ENCODE data around the gene KIAA0319L.

KIAA0319L gene

DNA sequence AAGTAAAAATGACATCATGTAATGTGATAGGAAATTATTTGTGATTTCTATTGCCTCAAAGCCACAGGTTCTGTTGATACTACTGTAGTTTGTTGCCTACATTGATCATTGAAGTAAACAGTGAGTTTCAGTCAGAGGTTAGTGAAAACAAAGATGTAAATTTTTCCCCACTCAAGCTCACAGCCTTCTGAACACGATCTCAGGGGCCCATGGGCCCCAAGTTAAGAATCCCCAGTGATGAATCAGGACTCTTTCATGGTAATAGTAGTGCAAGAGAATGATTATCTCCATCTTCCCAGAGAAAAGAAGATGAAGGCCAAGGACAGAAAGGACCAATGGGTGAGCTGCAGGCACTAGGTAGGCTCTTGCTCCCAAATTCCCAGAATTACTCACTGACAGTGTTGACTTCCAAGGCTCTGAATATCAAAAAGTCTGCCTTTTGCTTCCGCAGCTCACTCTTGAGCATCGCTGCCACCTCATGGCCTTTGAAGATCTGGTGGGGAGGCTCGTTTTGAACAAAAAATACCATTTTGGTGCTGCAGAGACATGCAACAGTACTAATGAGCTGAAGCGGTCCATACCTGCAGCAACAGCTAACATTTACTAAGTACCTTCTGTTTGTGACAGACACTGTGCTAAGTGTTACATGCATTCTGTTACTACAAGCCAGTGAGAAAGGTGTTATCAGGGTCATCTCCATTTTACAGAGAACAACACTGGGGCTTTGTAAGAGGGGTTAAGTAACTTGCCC, 113.3 kb downstream of the KIAA0319L start:
- DNase-seq (ENCODE audit: low spot score): no peak

DNA sequence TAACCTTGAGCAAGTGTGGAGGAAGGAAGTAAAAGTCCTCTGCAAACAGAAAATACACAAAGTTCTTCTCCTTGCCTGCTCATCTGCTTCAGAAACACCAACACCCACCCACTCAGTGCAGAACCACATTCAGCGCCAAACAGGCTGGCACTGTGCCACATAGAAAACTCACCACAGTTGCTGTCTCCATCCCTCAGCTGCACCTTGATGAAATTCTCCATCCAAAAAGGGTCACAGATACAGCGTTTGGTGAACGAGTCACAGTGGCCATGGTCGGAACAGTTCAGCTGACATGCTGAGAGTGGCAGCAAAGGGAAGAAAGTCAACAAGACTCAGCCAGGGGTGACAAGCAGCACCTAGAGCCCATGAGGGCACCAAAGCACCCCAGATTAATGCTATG, 114.5 kb downstream of the KIAA0319L start:
- no peak for DNase-seq (ENCODE audit: low spot score)

DNA sequence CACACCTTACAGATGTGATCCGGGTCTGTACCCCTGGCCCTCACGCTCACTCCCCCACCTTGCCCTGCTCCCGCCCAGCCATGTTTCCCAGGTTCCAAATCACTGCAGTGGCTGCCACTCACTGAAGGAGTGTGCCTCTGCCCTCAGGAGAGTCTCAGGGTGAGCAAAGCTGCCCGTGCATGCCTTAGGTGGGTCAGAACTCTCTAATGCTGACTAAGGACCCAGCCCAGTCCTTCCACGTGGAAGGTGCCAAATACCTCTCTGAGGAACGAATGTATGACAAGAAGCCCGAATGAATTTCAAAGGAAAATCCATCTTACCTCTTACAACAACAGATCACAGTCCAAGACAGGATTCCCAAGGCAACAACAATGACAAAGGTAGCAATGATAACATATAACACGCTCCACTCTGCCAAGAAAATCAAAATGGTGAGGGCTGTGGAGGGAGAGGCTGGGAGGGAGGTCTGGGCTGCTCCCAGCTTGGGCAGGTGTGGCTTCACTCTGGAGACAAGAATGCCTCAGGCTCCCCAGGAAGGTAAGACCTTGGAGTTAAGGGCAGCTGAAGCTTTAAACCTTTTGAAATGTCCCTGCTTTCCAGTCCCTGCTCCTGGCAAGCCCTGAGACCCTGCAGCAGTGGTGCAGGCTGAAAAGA, 115.2 kb downstream of the KIAA0319L start:
- DNase-seq (ENCODE audit: low spot score): no peak

DNA sequence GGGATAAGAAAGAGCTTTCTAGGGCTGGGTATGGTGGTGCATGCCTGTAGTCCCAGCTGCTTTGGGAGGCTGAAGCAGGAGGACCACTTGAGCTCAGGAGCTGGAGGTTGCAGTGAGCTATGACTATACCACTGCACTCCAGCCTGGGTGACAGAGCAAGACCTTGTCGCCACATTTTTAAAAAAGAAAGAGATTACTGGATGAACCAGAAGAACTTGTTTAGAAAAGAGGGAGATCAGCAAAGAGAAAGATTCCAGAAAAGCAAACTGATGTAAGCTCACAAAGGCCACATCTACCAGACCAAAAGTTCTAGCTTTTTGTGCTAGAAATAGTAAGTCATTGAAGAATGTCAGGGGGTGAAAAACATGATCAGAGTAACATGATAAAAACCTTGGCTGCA, 117.6 kb downstream of the KIAA0319L start:
- DNase-seq (ENCODE audit: low spot score): no peak

DNA sequence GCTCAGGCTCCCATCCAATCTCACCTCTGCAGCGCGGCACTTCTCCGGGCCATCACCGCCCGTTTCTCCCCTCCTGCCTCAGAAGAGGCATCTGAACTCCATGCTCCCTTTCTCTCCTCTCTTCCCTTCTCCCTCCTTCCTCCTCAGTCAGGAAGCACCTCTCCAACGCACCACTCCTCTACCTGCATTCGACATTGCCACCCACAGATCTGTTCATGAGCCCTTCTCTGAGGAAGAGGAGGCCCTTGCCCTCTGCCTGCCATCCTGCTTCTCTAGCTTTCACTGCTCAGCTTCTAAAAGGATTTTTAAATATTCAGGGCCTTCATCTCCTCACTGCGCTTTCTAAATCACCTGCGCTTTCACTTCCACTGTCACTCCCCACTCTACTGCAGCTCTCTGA, 120.0 kb downstream of the KIAA0319L start:
- DNase-seq (ENCODE audit: low spot score): no peak

DNA sequence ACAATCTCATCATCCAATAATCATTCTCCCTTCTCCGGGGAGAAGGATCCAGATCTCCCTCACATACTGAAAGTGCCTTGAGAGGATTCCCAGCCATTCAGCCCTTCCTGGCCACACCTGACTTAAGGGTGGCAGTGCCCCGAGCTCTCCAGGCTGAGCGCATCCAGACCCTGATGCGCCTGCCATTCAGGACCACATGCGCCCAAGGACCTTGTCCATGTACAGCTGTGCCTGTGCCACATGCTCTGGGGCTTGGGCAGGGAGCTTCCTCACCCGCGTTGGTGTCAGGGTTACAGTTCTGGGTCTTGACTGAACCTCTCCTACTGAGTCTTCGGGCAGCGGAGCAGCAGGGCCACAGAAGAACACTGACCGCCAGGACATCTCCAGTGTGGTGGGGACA, 121.1 kb downstream of the KIAA0319L start:
- no peak for DNase-seq (ENCODE audit: low spot score)

DNA sequence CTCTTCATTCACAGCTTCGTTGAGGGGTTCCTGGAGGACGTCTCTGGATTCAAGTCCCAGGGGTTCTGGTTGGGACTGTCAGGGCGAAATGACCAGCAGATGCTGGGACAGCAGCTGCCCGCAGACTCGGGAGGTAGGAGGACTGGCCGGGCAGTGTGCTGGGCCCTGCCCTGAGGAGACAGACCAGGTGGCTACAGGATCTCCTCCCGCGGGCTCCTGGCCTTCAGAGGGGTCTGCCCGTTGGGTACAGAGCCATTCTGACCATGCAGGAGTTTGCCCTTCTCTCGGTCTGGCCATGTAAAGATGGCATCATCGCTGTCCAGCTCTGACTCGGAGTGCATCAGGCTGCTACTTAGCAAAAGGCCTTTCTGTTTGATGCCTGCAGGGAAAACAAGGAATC, 122.5 kb downstream of the KIAA0319L start:
- no peak for DNase-seq (ENCODE audit: low spot score)

DNA sequence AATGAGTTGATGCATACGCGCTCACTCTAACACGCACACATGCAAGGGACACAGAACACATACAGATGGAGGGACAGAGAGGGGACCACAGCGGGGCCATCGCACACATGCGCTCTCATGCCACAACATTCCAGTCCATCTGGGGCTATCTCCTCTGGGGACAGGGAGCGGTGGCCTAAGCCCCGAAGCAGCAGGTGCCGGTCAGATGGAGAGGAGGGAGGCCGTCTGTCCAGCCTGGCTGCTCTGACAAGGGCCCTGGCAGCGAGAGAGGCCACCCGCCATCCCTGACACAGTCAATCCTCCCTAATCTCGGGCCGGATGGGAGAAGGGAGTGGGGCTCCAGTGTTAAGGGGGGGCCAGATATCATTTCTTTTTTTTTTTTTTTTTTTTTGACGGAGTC, 123.5 kb downstream of the KIAA0319L start:
- DNase-seq (ENCODE audit: low spot score): no peak

DNA sequence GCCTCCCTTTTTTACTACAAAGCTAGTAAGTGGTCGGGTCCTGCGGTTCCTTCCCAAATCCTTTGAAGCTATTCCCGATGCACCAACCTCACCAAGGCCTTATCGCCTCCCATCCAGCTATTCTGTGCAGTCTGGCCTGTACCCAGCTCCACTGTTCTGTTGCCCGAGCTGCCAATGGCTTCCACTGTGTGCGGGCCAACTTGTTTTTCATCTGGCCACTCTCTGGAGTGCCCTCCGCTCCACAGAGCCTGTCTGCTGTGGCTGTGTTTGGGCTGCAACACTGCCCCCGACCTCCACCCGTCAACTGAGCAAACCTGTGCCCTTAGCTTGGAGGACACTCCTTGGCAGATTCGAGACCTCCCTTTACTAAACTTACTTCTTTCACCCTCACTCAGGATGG, 125.0 kb downstream of the KIAA0319L start:
- DNase-seq (ENCODE audit: low spot score): peak; percentile 67

DNA sequence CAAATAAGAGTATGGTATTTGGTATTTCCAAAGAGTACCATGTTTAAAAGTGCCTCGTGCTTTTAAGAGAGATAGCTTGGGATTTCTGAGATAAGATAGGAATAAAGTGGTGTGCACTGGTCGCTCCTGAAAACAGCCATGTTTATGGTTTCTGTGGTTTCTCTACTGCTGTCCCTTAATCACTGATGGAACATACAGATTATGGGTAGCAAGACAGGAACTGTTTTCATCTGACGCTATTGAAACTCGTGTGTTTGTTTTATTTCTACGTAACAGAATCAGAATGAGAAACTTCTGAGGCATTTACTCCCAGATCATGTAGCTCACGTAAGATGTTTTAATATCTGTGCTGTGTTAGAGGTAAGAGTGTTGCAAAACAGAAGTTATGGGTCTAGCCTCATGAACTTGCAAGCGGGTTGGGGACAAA, 126.0 kb downstream of the KIAA0319L start:
- no peak for DNase-seq (ENCODE audit: low spot score)

DNA sequence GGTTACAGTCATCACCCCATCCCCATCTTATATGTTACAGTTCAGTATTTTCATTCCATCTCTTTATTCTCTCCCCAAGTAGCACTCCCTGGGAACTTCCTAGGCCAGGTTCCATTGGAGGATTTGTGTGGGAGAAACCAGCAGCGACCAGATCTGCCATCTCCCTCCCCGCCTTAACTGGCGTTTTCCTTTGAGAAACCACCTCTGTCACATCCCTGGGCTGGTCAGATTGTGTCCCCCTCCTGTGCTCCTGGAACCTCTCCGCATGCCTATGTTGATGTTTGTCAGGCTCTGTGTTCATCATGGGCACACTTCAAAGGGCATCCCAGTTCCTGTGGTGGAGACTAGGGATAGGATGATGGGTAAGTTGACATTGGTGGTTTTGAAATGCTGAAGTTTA, 126.4 kb downstream of the KIAA0319L start:
- no peak for DNase-seq (ENCODE audit: low spot score)

DNA sequence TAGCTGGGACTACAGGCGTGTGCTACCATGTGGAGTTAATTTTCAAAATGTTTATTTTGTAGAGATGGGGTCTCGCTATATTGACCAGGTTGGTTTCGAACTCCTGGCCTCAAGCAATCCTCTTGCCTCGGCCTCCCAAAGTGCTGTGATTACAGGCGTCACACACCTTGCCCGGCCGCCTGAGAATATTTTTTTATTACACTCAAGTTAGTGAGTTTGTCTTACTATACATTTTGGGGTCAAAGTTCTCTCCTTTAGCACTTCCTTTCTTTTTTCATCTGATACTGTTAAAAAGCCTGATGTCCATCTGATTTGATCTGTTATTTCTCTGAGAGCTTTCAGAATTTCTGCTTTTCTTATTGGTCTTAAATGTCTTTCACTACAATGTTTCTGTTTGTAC, 128.8 kb downstream of the KIAA0319L start:
- DNase-seq (ENCODE audit: low spot score): no peak

DNA sequence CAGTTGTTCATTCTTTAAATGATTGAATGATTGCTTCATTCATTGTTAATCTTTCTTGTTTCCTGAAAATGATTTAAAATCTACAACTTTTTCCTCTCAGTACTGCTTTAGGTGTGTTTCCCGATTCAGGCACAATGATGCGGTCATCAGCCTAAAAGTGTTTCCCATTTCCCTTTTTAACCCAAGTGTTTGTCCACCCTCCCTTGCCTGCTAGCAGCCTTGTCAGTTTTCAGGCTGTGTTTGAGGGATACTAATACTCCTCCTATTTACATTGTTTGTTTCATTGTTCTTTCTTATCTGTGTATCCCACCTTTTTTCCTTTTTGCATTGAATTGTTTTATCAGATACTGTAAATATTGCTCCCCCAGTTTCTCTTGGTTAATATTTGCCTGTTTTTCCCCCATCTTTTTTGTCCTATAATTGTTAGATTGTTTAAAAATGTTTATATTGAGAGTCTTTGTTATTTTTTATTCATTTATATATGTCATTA, 131.1 kb downstream of the KIAA0319L start:
- DNase-seq (ENCODE audit: low spot score): no peak

DNA sequence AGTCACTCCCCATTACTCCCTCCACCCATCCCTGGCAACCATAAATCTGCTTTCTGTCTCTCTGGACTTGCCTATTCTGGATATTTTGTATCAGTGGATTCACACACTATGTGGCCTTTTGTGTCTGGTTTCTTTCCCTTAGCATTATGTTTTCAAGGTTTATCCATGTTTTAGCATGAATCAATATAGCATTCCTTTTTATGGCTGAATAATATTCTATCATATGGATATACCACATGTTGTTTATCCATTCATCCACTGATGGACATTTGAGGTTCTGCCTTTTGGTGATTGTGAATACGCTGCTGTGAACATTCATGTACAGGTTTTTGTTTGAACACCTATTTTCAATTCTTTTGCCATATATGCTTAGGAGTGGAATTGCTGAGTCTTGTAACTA, 148.3 kb downstream of the KIAA0319L start:
- no peak for DNase-seq (ENCODE audit: low spot score)

DNA sequence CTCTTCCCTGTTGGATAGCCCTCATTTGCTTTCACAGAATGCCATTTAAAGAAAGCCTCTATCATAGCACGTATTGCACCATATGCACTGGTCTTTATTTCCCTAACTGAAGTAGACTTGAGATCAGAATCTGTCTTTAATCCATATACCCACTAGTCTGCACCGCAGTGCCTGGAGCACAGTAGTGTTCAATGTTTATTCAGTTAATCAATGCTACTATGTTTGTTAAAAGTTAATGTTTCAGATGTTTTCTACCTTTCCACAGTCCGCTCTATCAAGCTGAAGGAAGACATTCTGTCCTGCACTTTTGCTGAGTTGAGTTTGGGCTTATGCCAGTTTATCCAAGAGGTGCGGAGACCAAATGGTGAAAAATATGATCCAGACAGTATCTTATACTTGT, 149.5 kb downstream of the KIAA0319L start:
- no peak for DNase-seq (ENCODE audit: low spot score)

DNA sequence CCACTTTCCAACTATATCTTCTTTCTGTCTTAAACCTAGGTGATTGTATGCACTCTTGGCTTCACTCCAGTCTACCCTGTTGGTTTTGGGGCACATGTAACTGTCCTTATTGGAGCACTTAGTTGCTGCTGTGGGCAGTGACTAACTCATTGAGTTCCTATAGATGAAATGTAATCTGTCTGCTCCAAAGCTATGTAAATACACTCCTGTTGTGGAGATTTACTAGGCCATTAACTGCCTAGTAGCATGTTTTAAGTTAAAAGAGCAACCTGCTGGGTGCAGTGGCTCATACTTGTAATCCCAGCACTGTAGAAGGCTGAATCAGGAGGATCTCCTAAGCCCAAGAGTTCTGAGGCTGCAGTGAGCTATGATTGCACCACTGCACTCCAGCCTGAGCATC, 151.1 kb downstream of the KIAA0319L start:
- DNase-seq (ENCODE audit: low spot score): no peak

DNA sequence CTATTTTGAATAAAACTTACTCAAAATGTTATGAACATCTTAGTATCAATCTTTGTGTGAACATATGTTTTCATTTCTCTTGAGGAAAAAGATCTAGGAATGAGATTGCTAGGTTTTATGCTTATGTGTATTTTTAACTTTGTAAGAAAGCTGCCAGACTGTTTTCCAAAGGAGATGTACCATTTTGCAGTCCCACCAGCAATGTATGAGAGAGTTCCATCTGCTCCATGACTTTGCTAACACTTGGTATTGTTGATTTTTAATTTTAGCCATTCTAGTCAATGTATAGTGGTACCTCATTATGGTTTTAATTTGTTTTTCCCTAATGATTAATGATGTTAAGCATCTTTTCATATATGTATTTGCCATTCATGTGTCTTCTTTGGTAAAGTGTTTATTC, 156.2 kb downstream of the KIAA0319L start:
- DNase-seq (ENCODE audit: low spot score): no peak

DNA sequence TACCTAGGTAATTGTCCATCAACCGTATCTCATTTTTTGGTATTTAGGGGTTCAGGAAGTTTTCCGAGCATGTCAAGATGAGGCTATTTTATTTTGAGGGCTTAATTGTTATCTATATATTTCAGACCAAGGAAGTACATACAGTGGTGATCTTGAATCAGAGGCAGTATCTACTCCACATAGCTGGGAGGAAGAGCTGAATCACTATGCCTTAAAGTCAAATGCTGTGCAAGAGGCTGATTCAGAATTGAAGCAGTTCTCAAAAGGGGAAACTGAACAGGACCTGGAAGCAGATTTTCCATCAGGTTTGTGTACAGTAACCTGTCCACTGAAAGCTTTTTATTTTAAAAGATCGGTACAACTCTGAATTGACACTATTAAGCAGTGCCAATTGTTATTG, 158.5 kb downstream of the KIAA0319L start:
- no peak for DNase-seq (ENCODE audit: low spot score)

DNA sequence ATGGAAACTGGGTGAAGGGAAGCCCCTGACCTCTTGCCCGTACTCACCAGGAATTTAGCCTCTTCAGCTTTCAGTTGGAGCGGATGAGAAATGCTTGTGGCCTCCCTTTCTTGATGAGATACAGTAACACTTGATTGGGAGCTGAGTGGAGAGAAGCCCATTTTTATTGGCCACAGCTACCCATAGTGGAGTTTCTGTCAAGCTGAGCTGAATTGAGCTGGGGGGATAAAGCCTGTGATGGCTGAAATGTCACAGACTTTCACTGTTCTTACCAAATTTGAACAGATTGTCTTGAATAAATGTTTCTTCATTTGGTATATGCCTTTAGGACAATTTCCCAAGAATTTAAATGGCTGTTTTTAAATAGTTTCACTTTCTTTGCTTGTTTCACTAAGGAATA, 162.8 kb downstream of the KIAA0319L start:
- DNase-seq (ENCODE audit: low spot score): no peak

DNA sequence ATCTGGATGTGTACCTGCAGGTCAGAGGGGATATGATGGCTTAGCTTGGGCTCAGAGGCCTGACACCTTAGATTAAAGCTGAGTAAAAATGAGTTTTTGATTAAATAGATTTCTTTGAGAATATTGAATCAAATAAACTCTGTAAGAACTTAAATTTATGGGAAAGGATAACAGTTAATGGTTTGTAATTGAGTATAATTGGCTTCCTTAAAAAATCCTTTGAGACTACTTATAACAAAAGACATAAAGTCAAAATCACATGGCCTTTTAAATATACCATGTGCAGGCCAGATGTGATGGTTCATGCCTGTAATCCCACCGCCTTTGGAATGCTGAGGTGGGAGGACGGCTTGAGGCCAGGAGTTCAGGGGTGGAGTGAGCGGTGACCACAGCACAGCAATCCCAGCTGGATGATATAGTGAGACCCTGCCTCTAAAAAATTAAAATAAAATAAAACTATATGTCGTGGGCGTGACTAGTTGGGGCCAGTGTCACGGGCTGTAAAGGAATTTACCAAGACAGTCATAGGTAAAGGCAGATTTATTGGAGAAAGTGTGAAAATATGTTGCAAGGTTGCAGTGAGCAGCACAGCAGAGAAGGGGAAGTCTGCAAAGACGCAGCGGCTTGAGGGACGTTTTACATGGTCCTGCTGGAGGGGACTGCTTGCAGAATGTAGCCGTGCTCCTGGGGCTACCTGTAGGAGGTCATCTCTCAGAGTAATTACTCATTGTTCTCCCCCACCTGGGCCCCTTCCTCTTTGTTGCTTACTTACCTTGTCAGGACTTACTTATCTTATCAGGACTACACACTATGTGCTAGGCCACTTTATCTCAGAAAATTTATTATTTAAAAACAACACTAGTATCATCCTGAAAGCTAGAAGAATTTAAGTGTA, 166.4 kb downstream of the KIAA0319L start:
- DNase-seq (ENCODE audit: low spot score): no peak

DNA sequence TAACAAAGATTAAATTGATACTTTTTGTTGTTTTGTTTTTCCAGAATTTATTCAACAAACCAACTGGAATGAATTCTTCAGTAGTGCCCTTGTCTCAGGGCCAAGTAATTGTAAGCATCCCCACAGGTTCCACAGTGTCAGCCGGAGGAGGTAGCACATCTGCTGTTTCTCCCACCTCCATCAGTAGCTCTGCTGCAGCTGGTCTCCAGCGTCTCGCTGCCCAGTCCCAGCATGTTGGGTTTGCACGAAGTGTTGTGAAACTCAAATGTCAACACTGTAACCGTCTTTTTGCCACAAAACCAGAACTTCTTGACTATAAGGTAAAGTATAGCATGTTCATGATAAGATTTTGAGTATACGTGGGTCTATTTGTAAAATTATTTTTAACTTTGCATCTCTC, 170.2 kb downstream of the KIAA0319L start:
- DNase-seq (ENCODE audit: low spot score): no peak

DNA sequence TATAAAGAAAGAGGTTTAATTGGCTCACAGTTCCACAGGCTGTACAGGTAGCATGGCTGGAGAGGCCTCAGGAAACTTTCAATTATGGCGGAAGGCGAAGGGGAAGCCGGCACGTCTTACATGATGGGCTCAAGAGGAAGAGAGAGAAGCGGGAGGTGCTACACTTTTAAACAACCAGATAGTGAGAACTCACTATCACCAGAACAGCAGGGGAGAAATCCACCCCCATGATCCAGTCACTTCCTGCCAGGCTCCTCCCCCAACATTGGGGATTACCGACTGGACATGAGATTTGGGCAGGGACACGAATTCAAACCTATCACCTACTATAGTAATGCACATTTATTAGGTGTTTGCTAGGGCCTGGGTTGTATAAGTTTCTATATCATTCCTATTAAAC, 170.9 kb downstream of the KIAA0319L start:
- no peak for DNase-seq (ENCODE audit: low spot score)
